ENCODE measurements around the gene TBC1D21. TPM values are rescaled to one million over a fixed set of nuclear protein-coding genes. Genes with fewer than 3 reads are reported as not detected.

TBC1D21 gene
- total RNA-seq, 6 experiments from 2014 or later: not detected

DNA sequence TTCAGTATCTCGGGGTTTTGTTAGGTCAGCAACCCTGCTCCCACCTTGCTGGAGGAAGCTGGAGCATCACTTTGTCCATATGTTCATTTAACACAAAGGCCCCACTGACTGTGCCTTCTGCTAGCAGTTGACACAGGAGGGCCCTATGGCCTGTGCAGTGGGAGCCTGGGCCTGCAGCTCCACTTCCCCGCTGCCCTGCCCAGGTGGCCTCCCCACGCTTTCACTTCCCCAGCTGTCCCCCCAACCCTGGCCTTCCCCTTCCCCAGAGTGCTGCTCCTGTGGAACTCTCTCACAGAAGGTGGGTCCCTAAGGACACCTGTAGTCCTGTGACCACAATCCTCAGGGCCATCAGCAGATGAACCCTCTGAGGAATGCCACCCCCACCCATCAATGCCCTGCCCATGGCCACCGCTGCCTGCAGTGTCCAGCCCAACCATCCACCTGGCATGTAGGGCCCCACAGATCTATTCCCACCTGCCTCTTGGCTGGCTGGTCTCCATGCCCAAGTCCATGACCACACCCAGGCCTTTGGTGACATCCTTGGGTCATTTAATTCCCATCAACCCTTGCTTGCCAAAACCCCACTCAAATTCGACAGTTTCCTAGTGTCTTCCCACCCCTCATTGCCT is 13.5 kb downstream of the TBC1D21 start:
- TF ChIP-seq, protein P1, sequence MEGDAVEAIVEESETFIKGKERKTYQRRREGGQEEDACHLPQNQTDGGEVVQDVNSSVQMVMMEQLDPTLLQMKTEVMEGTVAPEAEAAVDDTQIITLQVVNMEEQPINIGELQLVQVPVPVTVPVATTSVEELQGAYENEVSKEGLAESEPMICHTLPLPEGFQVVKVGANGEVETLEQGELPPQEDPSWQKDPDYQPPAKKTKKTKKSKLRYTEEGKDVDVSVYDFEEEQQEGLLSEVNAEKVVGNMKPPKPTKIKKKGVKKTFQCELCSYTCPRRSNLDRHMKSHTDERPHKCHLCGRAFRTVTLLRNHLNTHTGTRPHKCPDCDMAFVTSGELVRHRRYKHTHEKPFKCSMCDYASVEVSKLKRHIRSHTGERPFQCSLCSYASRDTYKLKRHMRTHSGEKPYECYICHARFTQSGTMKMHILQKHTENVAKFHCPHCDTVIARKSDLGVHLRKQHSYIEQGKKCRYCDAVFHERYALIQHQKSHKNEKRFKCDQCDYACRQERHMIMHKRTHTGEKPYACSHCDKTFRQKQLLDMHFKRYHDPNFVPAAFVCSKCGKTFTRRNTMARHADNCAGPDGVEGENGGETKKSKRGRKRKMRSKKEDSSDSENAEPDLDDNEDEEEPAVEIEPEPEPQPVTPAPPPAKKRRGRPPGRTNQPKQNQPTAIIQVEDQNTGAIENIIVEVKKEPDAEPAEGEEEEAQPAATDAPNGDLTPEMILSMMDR (IDR thresholded peaks at IDR 0.05): no peak
- DNase-seq: no peak
- Mint-ChIP-seq H3K36me3 (ENCODE audit: low read depth) (no peaks in the 10 kb centered on the region), H3K27ac (no peak overlapping the region), H3K9me3 (no peaks in the 10 kb centered on the region), H3K4me1 (ENCODE audit: low read depth) (no peaks in the 10 kb centered on the region), H3K4me3 (no peak overlapping the region), H3K27me3 (ENCODE audit: insufficient read depth) (peaks cover 52% of the 10 kb centered on the region)

DNA sequence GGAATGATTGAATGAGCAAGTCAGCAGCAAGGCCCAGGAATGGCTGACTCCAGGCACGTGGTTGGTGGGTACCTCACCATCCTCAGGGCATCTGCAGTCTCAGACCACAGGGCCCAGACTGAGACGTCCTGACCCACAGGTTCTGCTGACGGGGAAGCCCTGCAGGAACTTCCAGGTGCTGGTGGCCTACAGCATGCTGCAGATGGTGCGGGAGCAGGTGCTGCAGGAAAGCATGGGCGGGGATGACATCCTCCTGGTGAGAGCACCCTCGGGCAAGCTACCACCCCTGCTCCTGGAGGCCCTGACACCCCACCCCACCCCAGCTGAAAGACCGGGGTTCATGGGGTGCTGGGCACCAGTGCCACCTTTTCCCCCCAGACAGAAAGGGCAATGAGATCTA is 14.1 kb downstream of the TBC1D21 start:
- Mint-ChIP-seq H3K4me3 (no peak overlapping the region), H3K4me1 (ENCODE audit: low read depth) (no peaks in the 10 kb centered on the region), H3K36me3 (ENCODE audit: low read depth) (no peaks in the 10 kb centered on the region), H3K27ac (no peak overlapping the region), H3K27me3 (ENCODE audit: insufficient read depth) (peaks cover 45% of the 10 kb centered on the region), H3K9me3 (no peaks in the 10 kb centered on the region)
- DNase-seq: no peak
- TF ChIP-seq, protein P1 (IDR thresholded peaks at IDR 0.05): no peak

GRCh38 chr15:73888224-73889041 is 15.1 kb downstream of the TBC1D21 start:
- Mint-ChIP-seq H3K36me3 (ENCODE audit: low read depth) (peaks cover 5% of the 10 kb centered on the region; the same call in 1 of the 2 replicates), H3K27ac (no peak overlapping the region), H3K4me1 (ENCODE audit: low read depth) (no peaks in the 10 kb centered on the region), H3K4me3 (no peak overlapping the region), H3K27me3 (ENCODE audit: insufficient read depth) (peaks cover 42% of the 10 kb centered on the region), H3K9me3 (no peaks in the 10 kb centered on the region)
- DNase-seq: no peak
- TF ChIP-seq, protein P1 (IDR thresholded peaks at IDR 0.05): no peak

DNA sequence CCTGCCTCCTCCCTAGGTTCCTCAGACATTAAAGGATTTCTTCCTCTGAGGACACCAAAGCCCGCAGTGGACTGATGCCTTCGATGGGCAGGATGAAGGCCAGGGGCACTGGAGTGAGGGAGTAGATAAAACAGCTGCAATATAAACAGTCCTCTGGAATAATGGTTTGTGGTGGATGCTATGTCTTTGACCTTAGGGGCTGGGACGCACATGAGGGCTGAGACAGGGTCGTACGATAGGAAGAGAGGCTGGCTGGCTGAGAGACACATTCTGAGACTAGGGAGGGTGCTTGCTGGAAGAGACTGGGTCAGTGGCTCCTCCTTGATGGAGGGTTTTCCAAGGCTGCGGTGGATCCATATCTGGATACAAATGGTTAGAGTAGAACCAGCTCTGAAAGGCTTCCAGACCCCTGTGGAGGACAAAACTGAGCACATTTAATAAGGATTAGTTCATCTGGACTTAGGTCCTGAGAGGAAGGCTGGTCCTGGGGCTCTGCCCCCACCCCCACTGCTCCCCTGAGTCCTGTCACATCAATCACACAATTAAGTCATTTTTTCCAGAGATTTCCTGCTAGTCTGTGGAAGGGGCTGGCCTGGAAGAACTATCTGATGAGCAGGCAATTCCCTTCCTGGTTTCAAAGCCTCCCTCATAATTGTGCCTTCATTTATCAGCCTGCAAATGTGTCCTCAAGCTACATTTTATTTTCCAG is 15.8 kb downstream of the TBC1D21 start:
- Mint-ChIP-seq H3K4me3 (no peak overlapping the region), H3K9me3 (no peaks in the 10 kb centered on the region), H3K27ac (no peak overlapping the region), H3K27me3 (ENCODE audit: insufficient read depth) (peaks cover 35% of the 10 kb centered on the region), H3K4me1 (ENCODE audit: low read depth) (no peaks in the 10 kb centered on the region), H3K36me3 (ENCODE audit: low read depth) (peaks cover 5% of the 10 kb centered on the region; the same call in 1 of the 2 replicates)
- TF ChIP-seq, protein P1 (IDR thresholded peaks at IDR 0.05): no peak
- no peak for DNase-seq

GRCh38 chr15:73889762-73890124 is 16.4 kb downstream of the TBC1D21 start:
- Mint-ChIP-seq H3K36me3 (ENCODE audit: low read depth) (peaks cover 5% of the 10 kb centered on the region; the same call in 1 of the 2 replicates), H3K4me3 (no peak overlapping the region), H3K4me1 (ENCODE audit: low read depth) (no peaks in the 10 kb centered on the region), H3K27ac (no peak overlapping the region), H3K9me3 (no peaks in the 10 kb centered on the region), H3K27me3 (ENCODE audit: insufficient read depth) (peaks cover 30% of the 10 kb centered on the region)
- no peak for DNase-seq
- TF ChIP-seq, protein P1 (IDR thresholded peaks at IDR 0.05): no peak
